ENCODE results near the gene TNNT2. TPM values are rescaled to one million over a fixed set of nuclear protein-coding genes. Genes with fewer than 3 reads are reported as not detected.

Gene TNNT2
- total RNA-seq, 2 experiments from 2014 or later, result not detected

DNA sequence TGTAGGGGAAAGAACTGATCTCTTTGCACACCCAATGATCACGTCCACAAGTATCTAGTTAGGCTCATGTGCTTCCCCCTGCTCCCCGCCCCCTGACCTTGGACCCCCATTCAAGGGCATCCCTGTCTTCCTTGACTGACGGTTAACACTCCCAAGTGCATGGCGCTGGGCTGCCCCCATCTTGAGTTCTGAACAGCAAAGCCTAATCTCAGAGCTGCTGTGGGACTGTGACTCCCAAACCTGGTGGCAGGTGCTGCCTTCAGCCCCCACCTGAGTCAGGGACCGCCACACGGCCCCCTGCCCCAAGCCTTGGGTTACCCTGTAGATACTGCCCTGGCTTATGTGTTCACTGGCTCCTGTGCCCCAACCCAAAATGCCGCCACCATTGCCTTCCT is 43.1 kb upstream of the TNNT2 start:
- no peaks in the 10 kb centered on the region for H3K36me3 ChIP-seq (ENCODE audit: insufficient read depth, low read length)
- H3K9me2 ChIP-seq (ENCODE audit: insufficient read depth, low read length), result no peaks in the 10 kb centered on the region
- no peak for DNase-seq (ENCODE audit: low spot score)
- POLR2A ChIA-PET, result no interaction called here
- H2AFZ ChIP-seq (ENCODE audit: low read length), result no peak overlapping the region
- H3K27ac ChIP-seq (ENCODE audit: low read depth, low read length, poor library complexity, severe bottlenecking), result no peak overlapping the region
- H3K9me3 ChIP-seq (ENCODE audit: low read length), result no peaks in the 10 kb centered on the region
- BruUV-seq (replicated peaks), result no TSS peak
- no peak overlapping the region for H3K4me3 ChIP-seq (ENCODE audit: low read depth, low read length, poor library complexity, severe bottlenecking)
- CTCF ChIA-PET (ENCODE audit: unreplicated experiment), result interaction anchor here (0.6 kb wide), 1 partner anchor 454 kb away, joined by 3 read pairs; no protein-coding TSS in a partner anchor
- intact Hi-C loops (cut with micrococcal nuclease; ENCODE audit: unreplicated experiment), result no loop called here
- peak overlapping the region; percentile 63 for H3K4me2 ChIP-seq (ENCODE audit: low read length)
- TF ChIP-seq, protein P1, sequence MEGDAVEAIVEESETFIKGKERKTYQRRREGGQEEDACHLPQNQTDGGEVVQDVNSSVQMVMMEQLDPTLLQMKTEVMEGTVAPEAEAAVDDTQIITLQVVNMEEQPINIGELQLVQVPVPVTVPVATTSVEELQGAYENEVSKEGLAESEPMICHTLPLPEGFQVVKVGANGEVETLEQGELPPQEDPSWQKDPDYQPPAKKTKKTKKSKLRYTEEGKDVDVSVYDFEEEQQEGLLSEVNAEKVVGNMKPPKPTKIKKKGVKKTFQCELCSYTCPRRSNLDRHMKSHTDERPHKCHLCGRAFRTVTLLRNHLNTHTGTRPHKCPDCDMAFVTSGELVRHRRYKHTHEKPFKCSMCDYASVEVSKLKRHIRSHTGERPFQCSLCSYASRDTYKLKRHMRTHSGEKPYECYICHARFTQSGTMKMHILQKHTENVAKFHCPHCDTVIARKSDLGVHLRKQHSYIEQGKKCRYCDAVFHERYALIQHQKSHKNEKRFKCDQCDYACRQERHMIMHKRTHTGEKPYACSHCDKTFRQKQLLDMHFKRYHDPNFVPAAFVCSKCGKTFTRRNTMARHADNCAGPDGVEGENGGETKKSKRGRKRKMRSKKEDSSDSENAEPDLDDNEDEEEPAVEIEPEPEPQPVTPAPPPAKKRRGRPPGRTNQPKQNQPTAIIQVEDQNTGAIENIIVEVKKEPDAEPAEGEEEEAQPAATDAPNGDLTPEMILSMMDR (conservative IDR thresholded peaks at IDR 0.05; ENCODE audit: low read length), result no peak
- no peak for TF ChIP-seq EZH2phosphoT487 (IDR thresholded peaks at IDR 0.05; ENCODE audit: borderline replicate concordance, low read depth, low read length)
- H3K4me1 ChIP-seq (ENCODE audit: insufficient read depth, low read length, poor library complexity, severe bottlenecking), result peaks cover 59% of the 10 kb centered on the region
- H3K79me2 ChIP-seq (ENCODE audit: insufficient read depth, low read depth, low read length), result no peaks in the 10 kb centered on the region
- no peaks in the 10 kb centered on the region for H4K20me1 ChIP-seq (ENCODE audit: insufficient read depth, low read length)

- no peak for DNase-seq (ENCODE audit: low spot score)
- no peak overlapping the region for H3K27ac ChIP-seq (ENCODE audit: low read depth, low read length, poor library complexity, severe bottlenecking)
- BruUV-seq (replicated peaks), result no TSS peak
- H3K4me3 ChIP-seq (ENCODE audit: low read depth, low read length, poor library complexity, severe bottlenecking), result no peak overlapping the region
- H3K79me2 ChIP-seq (ENCODE audit: insufficient read depth, low read depth, low read length), result no peaks in the 10 kb centered on the region
- no peaks in the 10 kb centered on the region for H3K9me3 ChIP-seq (ENCODE audit: low read length)
- no peak overlapping the region for H2AFZ ChIP-seq (ENCODE audit: low read length)
- no peak overlapping the region for H3K4me2 ChIP-seq (ENCODE audit: low read length)
- peaks cover 59% of the 10 kb centered on the region for H3K4me1 ChIP-seq (ENCODE audit: insufficient read depth, low read length, poor library complexity, severe bottlenecking)
- POLR2A ChIA-PET, result no interaction called here
- CTCF ChIA-PET (ENCODE audit: unreplicated experiment), result interaction anchor here (0.6 kb wide), 1 partner anchor 455 kb away, joined by 3 read pairs; no protein-coding TSS in a partner anchor
- TF ChIP-seq EZH2phosphoT487 (IDR thresholded peaks at IDR 0.05; ENCODE audit: borderline replicate concordance, low read depth, low read length), result no peak
- TF ChIP-seq, protein P1 (conservative IDR thresholded peaks at IDR 0.05; ENCODE audit: low read length), result no peak
- intact Hi-C loops (cut with micrococcal nuclease; ENCODE audit: unreplicated experiment), result no loop called here
- H3K9me2 ChIP-seq (ENCODE audit: insufficient read depth, low read length), result no peaks in the 10 kb centered on the region
- H3K36me3 ChIP-seq (ENCODE audit: insufficient read depth, low read length), result no peaks in the 10 kb centered on the region
- H4K20me1 ChIP-seq (ENCODE audit: insufficient read depth, low read length), result no peaks in the 10 kb centered on the region
Observed at GRCh38 chr1:201419746-201420607, 42.5 kb upstream of the TNNT2 start.

GRCh38 chr1:201419256-201419655 is 41.8 kb upstream of the TNNT2 start:
- TF ChIP-seq, protein P1 (conservative IDR thresholded peaks at IDR 0.05; ENCODE audit: low read length), result no peak
- no peak for TF ChIP-seq EZH2phosphoT487 (IDR thresholded peaks at IDR 0.05; ENCODE audit: borderline replicate concordance, low read depth, low read length)
- intact Hi-C loops (cut with micrococcal nuclease; ENCODE audit: unreplicated experiment), result no loop called here
- no peak for DNase-seq (ENCODE audit: low spot score)
- Histone ChIP-seq H3K4me1 (ENCODE audit: insufficient read depth, low read length, poor library complexity, severe bottlenecking) (peaks cover 53% of the 10 kb centered on the region), H3K4me2 (ENCODE audit: low read length) (no peak overlapping the region), H3K4me3 (ENCODE audit: low read depth, low read length, poor library complexity, severe bottlenecking) (no peak overlapping the region), H3K79me2 (ENCODE audit: insufficient read depth, low read depth, low read length) (no peaks in the 10 kb centered on the region), H3K9me3 (ENCODE audit: low read length) (no peaks in the 10 kb centered on the region), H3K9me2 (ENCODE audit: insufficient read depth, low read length) (no peaks in the 10 kb centered on the region), H3K36me3 (ENCODE audit: insufficient read depth, low read length) (no peaks in the 10 kb centered on the region), H2AFZ (ENCODE audit: low read length) (no peak overlapping the region), H3K27ac (ENCODE audit: low read depth, low read length, poor library complexity, severe bottlenecking) (no peak overlapping the region), H4K20me1 (ENCODE audit: insufficient read depth, low read length) (no peaks in the 10 kb centered on the region)
- no TSS peak for BruUV-seq (replicated peaks)
- ChIA-PET CTCF (ENCODE audit: unreplicated experiment) (no interaction called here), POLR2A (no interaction called here)
